HepG2 (cell line): ENCODE results near the gene SPEM2. TPM values are rescaled to one million over a fixed set of nuclear protein-coding genes. Genes with fewer than 3 reads are reported as not detected.

Experiments used
- ATAC-seq: fragments of 200-7000 bp; cut with Tn5 transposase; 3 replicates; pipeline ENCODE4 v1.9.1; 2020; ENCODE audit warnings: mild to moderate bottlenecking, moderate library complexity
- BruUV-seq: library from RNA; stranded (reverse); fragments of 400-500 nt; replicated peaks from 2 replicates; lab custom pipeline; 2021; lab: Mats Ljungman, UMichigan
- CTCF ChIA-PET: fragments of 300-600 bp; formaldehyde crosslinking; extraction: SDS; loops from one replicate; lab custom pipeline; 2021; ENCODE audit warnings: low total read pairs, inconsistent platforms, low intra/inter-chr PET ratio; lab: Yijun Ruan, JAX
- POLR2A ChIA-PET: fragments of 350-600 bp; sonication (Branson Sonifier 250); formaldehyde crosslinking; loops from one replicate; lab custom pipeline; 2020; ENCODE audit warnings: antibody characterized with exemption, inconsistent platforms; lab: Yijun Ruan, JAX
- DNase-seq: peaks from one replicate; pipeline ENCODE4 v3.0.0-alpha.2; 2015; ENCODE audit warnings: low spot score
- FAIRE-seq: peaks from 3 replicates; lab custom pipeline; 2011; peaks lifted over from hg19 to GRCh38; lab: Jason Lieb, UNC
- H2AFZ ChIP-seq: one replicate; pipeline ENCODE4 v1.6.1; 2011; ENCODE audit warnings: low read length, inconsistent platforms
- H3K27ac ChIP-seq: fragments of 300-600 bp; 3 replicates; pipeline ENCODE4 v1.8.0; 2011; ENCODE audit warnings: mixed run types, mild to moderate bottlenecking, mixed read lengths, low read length, inconsistent platforms; ENCODE audit not compliant: insufficient read depth; ENCODE audit errors: extremely low read length
- H3K27me3 ChIP-seq, 2 experiments: fragments of 200-600 bp in 1 of 2; 2 replicates in 1 of 2; 3 replicates in 1 of 2; pipeline versions ENCODE4 v1.6.0 to v1.8.0; 2011; ENCODE audit warnings: low read length in 2 of 2, mild to moderate bottlenecking in 2 of 2, moderate library complexity in 2 of 2, inconsistent platforms in 1 of 2; ENCODE audit not compliant: insufficient read depth in 2 of 2, control insufficient read depth in 1 of 2
- H3K36me3 ChIP-seq, 2 experiments: fragments of 200-600 bp in 1 of 2; replicated peaks in 1 of 2; 2 replicates in 1 of 2; 3 replicates in 1 of 2; pipeline versions ENCODE4 v1.5.1 to v1.8.0; 2011; ENCODE audit warnings: low read length in 2 of 2, inconsistent platforms in 1 of 2; ENCODE audit not compliant: insufficient read depth in 2 of 2, control insufficient read depth in 1 of 2
- H3K4me1 ChIP-seq: 2 replicates; pipeline ENCODE4 v1.5.1; 2012; ENCODE audit warnings: low read length, inconsistent platforms; ENCODE audit not compliant: insufficient read depth
- H3K4me2 ChIP-seq: 2 replicates; pipeline ENCODE4 v1.6.0; 2011; ENCODE audit warnings: low read depth, low read length, inconsistent platforms
- H3K4me3 ChIP-seq, 3 experiments: fragments of 200-600 bp in 1 of 3; sonication (generic), shearing (Covaris generic) in 1 of 3; replicated peaks in 1 of 3; 2 replicates each; pipeline ENCODE4 v1.5.1; 2011 to 2016; ENCODE audit warnings: low read length in 3 of 3, inconsistent platforms in 2 of 3, low read depth in 2 of 3, mild to moderate bottlenecking in 2 of 3, control low read depth in 1 of 3, mixed read lengths in 1 of 3; ENCODE audit not compliant: insufficient read depth in 1 of 3
- H3K79me2 ChIP-seq: one replicate; pipeline ENCODE4 v1.6.1; 2011; ENCODE audit warnings: low read length, inconsistent platforms; ENCODE audit not compliant: insufficient read depth
- H3K9ac ChIP-seq: 2 replicates; pipeline ENCODE4 v1.6.0; 2011; ENCODE audit warnings: mild to moderate bottlenecking, low read depth, low read length, inconsistent platforms; ENCODE audit not compliant: insufficient read depth
- H3K9me3 ChIP-seq: 2 replicates; pipeline ENCODE4 v1.5.1; 2012; ENCODE audit warnings: mild to moderate bottlenecking, low read length
- H4K20me1 ChIP-seq: 2 replicates; pipeline ENCODE4 v1.6.0; 2011; ENCODE audit warnings: inconsistent platforms, mild to moderate bottlenecking, low read length, moderate library complexity; ENCODE audit not compliant: insufficient read depth
- HNRNPLL ChIP-seq: fragments of 200-400 bp; formaldehyde crosslinking; IDR thresholded peaks from 2 replicates; pipeline ENCODE4 v1.6.1; 2017; ENCODE audit warnings: mild to moderate bottlenecking, low read depth, low read length; ENCODE audit not compliant: poor library complexity, severe bottlenecking
- ZNF883 ChIP-seq: sonication (generic); formaldehyde crosslinking; IDR thresholded peaks from 2 replicates; pipeline ENCODE4 v1.5.1; 2020; ENCODE audit warnings: mild to moderate bottlenecking, missing genetic modification reagents; ENCODE audit errors: not compliant biosample characterization
- WGBS: methylation state at CpG from one replicate; pipeline ENCODE4 v1.1.6; 2017; ENCODE audit warnings: low lambda C conversion rate; 5-methylcytosine and 5-hydroxymethylcytosine counted together
- in situ Hi-C: cut with HindIII; loops from 2 replicates; pipeline ENCODE4 v1.10.0; 2017; ENCODE audit warnings: low pct_unique_long_range_greater_than_20kb; ENCODE audit not compliant: extremely low pct_ligation_motif_present
- intact Hi-C: fragments of 100-400 bp; cut with micrococcal nuclease; formaldehyde crosslinking; loops from one replicate; pipeline ENCODE4 v1.10.0; 2022; ENCODE audit not compliant: unreplicated experiment
- polyA plus RNA-seq, 8 experiments: library from polyadenylated mRNA; depleted of rRNA in 3 of 8; stranded (reverse) in 7 of 8; unstranded in 1 of 8; fragments of >200 nt; fragmentation: Illumina TruSeq in 4 of 8; extraction: Trizol in 4 of 8; gene quantifications; 2 replicates each; pipeline versions ENCODE4 v1.2.1 to v1.2.3, GENCODE V29; 2011 to 2016; ENCODE audit warnings: low read depth in 4 of 8, missing spikeins in 1 of 8, mixed read lengths in 1 of 8; ENCODE audit not compliant: insufficient read depth in 1 of 8
- total RNA-seq, 5 experiments: library from RNA; depleted of rRNA; stranded (reverse); fragments of >200 nt; fragmentation: Illumina TruSeq; extraction: Trizol; gene quantifications; 2 replicates each; pipeline ENCODE4 v1.2.3, GENCODE V29; 2016; ENCODE audit warnings: low read depth in 1 of 5
- TF ChIP-seq, protein P1 (sequence below): sonication (generic); formaldehyde crosslinking; IDR thresholded peaks from 2 replicates; pipeline ENCODE4 v1.4.0; 2020; ENCODE audit warnings: missing genetic modification reagents
- TF ChIP-seq, protein P2 (sequence below): sonication (generic); formaldehyde crosslinking; IDR thresholded peaks from 2 replicates; pipeline ENCODE4 v1.4.0; 2020; ENCODE audit warnings: low read depth, missing genetic modification reagents
- TF ChIP-seq, protein P3 (sequence below): IDR thresholded peaks from 2 replicates; pipeline ENCODE4 v1.6.1; 2018; ENCODE audit warnings: missing genetic modification reagents
- TF ChIP-seq, protein P4 (sequence below): sonication (generic); formaldehyde crosslinking; conservative IDR thresholded peaks from 2 replicates; pipeline ENCODE4 v1.4.0; 2020; ENCODE audit warnings: missing genetic modification reagents

The SPEM2 gene
- total and polyA plus RNA-seq, 2 of the 13 experiments (the other 11 are each of a cell fraction or from before 2014, with no cell fraction given): not detected

DNA sequence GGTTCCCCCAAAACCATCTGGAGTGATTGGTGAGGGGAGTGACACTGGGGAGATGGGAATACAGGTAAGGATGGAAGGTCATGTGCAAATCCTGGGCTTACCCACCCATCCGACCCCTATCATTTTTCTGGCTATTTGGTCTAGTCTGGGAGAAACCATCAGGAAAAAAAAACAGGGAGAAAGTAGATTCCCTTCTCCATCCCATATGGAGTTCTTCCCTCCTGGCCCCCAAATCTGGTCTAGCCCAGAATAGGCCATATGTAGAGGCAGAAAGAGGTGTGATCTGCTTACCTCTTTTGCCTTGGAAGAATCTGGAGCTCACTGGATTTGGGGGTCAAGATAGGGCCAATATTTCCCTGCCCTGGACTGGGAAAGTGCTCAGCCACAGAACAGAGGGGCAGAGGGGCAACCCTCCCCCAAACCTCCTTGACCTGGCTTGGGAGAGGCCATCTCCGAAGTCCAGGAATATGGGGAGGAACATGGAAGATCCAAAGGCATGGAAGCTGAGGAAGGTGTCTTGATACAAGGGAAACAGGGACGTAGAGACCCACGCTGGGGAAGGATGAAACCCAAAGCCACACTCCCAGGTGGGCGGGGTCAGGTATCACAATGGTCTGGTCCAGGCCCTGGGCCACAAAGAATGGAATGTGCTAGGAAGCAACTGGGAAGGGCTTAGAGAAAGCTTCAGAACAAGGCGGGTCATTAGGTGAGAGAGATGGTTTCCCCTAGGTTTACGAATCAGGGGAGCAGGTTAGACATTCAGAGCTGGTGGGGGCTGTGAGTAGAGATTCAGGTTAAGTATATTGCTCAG lies 35.6 kb downstream of the SPEM2 start:
- CTCF ChIA-PET: no interaction called here
- no peak for DNase-seq
- no peak overlapping the region for H3K4me2 ChIP-seq
- H3K27ac ChIP-seq: no peak overlapping the region
- H3K4me3 ChIP-seq: no peak overlapping the region
- no peaks in the 10 kb centered on the region; the same call in 1 of the 2 replicates for H4K20me1 ChIP-seq
- no peaks in the 10 kb centered on the region for H3K27me3 ChIP-seq
- no peak overlapping the region for H3K9ac ChIP-seq
- no peaks in the 10 kb centered on the region for H3K9me3 ChIP-seq
- H3K4me1 ChIP-seq: no peaks in the 10 kb centered on the region
- FAIRE-seq: no peak
- no peak overlapping the region for H2AFZ ChIP-seq
- no peaks in the 10 kb centered on the region; a peak in 2 of 5 replicates for H3K36me3 ChIP-seq
- intact Hi-C loops (no loop called here), in situ Hi-C loops (no loop called here)
- no peak for ATAC-seq
- BruUV-seq: no TSS peak
- no peaks in the 10 kb centered on the region for H3K79me2 ChIP-seq
- POLR2A ChIA-PET: no interaction called here
- 97% methylated on average over 7 of the region's 7 CpGs for WGBS
- TF ChIP-seq, protein P1, sequence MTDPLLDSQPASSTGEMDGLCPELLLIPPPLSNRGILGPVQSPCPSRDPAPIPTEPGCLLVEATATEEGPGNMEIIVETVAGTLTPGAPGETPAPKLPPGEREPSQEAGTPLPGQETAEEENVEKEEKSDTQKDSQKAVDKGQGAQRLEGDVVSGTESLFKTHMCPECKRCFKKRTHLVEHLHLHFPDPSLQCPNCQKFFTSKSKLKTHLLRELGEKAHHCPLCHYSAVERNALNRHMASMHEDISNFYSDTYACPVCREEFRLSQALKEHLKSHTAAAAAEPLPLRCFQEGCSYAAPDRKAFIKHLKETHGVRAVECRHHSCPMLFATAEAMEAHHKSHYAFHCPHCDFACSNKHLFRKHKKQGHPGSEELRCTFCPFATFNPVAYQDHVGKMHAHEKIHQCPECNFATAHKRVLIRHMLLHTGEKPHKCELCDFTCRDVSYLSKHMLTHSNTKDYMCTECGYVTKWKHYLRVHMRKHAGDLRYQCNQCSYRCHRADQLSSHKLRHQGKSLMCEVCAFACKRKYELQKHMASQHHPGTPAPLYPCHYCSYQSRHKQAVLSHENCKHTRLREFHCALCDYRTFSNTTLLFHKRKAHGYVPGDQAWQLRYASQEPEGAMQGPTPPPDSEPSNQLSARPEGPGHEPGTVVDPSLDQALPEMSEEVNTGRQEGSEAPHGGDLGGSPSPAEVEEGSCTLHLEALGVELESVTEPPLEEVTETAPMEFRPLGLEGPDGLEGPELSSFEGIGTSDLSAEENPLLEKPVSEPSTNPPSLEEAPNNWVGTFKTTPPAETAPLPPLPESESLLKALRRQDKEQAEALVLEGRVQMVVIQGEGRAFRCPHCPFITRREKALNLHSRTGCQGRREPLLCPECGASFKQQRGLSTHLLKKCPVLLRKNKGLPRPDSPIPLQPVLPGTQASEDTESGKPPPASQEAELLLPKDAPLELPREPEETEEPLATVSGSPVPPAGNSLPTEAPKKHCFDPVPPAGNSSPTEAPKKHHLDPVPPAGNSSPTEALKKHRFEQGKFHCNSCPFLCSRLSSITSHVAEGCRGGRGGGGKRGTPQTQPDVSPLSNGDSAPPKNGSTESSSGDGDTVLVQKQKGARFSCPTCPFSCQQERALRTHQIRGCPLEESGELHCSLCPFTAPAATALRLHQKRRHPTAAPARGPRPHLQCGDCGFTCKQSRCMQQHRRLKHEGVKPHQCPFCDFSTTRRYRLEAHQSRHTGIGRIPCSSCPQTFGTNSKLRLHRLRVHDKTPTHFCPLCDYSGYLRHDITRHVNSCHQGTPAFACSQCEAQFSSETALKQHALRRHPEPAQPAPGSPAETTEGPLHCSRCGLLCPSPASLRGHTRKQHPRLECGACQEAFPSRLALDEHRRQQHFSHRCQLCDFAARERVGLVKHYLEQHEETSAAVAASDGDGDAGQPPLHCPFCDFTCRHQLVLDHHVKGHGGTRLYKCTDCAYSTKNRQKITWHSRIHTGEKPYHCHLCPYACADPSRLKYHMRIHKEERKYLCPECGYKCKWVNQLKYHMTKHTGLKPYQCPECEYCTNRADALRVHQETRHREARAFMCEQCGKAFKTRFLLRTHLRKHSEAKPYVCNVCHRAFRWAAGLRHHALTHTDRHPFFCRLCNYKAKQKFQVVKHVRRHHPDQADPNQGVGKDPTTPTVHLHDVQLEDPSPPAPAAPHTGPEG: no peak
- TF ChIP-seq, protein P2, sequence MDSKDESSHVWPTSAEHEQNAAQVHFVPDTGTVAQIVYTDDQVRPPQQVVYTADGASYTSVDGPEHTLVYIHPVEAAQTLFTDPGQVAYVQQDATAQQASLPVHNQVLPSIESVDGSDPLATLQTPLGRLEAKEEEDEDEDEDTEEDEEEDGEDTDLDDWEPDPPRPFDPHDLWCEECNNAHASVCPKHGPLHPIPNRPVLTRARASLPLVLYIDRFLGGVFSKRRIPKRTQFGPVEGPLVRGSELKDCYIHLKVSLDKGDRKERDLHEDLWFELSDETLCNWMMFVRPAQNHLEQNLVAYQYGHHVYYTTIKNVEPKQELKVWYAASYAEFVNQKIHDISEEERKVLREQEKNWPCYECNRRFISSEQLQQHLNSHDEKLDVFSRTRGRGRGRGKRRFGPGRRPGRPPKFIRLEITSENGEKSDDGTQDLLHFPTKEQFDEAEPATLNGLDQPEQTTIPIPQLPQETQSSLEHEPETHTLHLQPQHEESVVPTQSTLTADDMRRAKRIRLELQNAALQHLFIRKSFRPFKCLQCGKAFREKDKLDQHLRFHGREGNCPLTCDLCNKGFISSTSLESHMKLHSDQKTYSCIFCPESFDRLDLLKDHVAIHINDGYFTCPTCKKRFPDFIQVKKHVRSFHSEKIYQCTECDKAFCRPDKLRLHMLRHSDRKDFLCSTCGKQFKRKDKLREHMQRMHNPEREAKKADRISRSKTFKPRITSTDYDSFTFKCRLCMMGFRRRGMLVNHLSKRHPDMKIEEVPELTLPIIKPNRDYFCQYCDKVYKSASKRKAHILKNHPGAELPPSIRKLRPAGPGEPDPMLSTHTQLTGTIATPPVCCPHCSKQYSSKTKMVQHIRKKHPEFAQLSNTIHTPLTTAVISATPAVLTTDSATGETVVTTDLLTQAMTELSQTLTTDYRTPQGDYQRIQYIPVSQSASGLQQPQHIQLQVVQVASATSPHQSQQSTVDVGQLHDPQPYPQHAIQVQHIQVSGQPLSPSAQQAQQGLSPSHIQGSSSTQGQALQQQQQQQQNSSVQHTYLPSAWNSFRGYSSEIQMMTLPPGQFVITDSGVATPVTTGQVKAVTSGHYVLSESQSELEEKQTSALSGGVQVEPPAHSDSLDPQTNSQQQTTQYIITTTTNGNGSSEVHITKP (CRISPR knock-in tag): 0 out of 2 replicates have a peak, but pooled peaks have one; percentile 30
- TF ChIP-seq ZNF883 (CRISPR knock-in tag): no peak
- TF ChIP-seq, protein P3, sequence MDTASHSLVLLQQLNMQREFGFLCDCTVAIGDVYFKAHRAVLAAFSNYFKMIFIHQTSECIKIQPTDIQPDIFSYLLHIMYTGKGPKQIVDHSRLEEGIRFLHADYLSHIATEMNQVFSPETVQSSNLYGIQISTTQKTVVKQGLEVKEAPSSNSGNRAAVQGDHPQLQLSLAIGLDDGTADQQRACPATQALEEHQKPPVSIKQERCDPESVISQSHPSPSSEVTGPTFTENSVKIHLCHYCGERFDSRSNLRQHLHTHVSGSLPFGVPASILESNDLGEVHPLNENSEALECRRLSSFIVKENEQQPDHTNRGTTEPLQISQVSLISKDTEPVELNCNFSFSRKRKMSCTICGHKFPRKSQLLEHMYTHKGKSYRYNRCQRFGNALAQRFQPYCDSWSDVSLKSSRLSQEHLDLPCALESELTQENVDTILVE (CRISPR knock-in tag): no peak
- TF ChIP-seq HNRNPLL: no peak
- TF ChIP-seq, protein P4, sequence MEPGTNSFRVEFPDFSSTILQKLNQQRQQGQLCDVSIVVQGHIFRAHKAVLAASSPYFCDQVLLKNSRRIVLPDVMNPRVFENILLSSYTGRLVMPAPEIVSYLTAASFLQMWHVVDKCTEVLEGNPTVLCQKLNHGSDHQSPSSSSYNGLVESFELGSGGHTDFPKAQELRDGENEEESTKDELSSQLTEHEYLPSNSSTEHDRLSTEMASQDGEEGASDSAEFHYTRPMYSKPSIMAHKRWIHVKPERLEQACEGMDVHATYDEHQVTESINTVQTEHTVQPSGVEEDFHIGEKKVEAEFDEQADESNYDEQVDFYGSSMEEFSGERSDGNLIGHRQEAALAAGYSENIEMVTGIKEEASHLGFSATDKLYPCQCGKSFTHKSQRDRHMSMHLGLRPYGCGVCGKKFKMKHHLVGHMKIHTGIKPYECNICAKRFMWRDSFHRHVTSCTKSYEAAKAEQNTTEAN (CRISPR knock-in tag): no peak
